GM19193 (cell line): ENCODE data around the gene FOXO3.

Source experiments
- POLR2A ChIP-seq: IDR thresholded peaks from 4 replicates; pipeline ENCODE4 v1.6.1; 2011; ENCODE audit not compliant: insufficient read depth, insufficient read length; ENCODE audit errors: extremely low read depth

The FOXO3 gene

DNA sequence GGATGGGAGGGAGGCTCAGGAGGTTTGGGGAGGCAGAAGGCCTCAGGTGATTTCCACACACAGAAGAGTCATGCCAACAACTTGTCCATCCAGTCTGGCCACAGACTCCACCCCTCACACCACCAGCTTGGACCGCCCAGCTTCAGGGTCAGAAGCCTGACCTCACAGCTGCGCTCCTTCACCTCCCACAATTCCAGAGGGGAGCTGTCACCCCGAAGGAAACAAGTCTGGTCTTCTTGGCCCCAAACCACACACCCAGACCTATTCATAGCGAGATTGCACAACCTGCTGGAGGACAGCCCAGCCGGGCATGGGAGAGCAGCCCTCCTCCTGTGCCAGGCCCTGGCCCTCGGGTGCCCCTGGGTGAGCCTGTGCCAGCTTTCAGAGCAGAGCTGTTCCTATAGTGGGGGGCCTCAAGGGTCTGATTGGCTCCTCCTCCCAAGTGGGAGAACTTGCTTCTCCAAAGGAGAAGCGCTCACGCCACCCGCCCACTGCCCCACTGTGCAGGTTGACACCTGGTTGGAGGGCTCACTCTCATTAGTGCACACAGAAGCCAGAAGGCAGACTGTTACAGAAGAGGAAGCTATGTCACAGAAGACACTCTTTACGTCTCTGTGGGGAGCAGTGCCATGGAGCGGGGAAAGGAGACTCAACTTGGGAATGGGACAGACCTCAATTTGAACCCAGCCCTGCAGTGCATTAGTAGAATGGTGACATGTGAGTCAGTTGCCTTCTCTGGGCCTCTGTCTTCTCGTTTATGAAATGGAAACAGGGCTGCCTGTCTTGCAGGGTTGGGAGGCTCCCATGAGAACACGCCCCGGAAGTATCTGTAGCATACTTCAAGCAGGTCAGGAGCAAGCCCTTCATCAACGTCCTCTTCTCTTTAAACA lies 128.8 kb downstream of the FOXO3 start:
- no peak for TF ChIP-seq POLR2A

- TF ChIP-seq POLR2A: no peak
These were observed 129.8 kb downstream of the FOXO3 start for GRCh38 chr6:108690326-108691049.

DNA sequence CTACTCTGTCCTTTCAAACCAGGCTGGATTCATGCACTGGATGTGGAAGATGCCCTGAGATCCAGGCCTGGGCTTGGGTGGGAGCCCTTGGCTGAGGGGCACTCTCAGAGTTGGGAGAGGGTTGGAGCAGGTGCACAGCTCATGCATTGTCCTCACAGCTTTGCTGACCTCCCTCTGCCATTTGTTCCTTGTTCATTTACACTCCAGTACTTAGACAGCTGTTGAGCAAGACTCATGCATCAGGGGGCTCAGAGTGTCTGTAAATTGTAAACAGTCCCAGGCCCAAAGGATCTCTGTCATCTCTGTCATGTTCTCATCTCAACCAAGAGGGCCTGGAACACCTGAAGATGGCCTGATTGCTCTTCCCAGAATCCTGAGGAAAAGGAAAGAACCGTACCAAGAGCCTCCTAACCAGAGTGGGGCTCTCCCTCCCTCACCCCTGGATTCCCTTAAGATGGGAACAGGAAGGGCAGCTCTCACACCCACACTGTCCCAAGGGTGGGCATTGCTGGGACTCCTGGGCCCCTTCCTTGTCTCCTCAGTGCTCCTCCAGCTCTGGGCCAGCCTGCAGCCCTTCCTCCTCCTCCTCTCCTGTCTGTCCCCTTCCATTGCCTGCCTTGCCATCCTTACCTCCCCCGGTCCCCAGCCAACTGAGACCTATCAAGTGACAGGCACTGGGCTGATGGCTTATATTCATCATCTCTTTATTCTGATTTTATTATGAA lies 132.9 kb downstream of the FOXO3 start:
- TF ChIP-seq POLR2A: no peak

DNA sequence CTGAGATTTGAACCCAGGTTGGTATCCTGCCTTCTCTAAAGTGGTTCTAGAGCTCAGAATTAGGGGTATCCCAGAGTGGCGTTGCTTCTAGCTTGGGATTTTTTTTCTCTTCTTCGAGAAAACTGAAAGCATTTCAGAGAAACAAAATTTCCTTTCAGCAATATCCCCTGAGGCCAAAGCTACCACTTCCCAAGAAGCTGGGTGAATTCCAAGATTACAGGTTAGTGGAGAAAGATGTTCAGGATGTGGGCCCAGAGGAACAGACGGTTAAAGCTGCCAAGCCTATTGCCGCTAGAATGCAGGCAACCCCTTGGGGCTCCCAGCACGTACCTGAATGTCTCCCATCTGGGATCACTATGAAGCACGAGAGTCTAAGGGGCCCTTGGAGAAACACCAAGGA lies 134.1 kb downstream of the FOXO3 start:
- no peak for TF ChIP-seq POLR2A

- no peak for TF ChIP-seq POLR2A
These were observed 136.9 kb downstream of the FOXO3 start for GRCh38 chr6:108697561-108698161.

GRCh38 chr6:108698593-108699289 lies 138.0 kb downstream of the FOXO3 start:
- TF ChIP-seq POLR2A: no peak

GRCh38 chr6:108699290-108700041 lies 138.7 kb downstream of the FOXO3 start:
- no peak for TF ChIP-seq POLR2A

DNA sequence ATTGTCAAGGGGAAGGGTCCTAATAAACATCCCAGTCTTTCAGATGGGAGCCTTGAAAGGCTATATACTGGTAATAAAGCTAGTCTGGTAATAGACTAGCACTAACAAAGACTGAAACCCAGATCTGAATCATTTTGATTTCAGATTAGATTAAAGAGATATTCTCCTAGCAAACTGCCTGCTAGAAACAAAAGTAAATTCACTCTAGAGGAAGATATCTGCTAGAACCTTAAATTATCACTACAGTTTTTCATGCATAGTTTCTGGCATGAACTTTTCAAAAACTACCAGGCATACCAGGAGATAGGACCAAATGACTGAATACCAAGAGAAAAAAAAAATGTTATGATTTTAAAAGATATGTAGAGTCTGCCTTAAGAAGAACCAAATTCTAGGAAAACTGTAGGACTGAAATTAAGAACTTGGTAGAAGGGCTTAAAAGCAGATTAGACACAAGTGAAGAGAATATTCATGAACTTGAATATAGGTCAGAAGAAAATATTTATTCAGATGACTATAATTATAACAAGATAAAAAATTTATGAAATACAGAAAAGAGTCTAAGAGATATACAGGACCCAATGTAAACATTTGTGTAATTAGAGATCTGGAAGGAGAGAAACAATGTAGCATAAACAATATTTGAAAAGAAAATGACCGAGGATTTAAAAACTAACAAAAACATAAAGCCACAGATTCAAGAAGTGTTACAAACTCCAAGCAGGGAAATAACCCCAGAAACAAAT lies 141.6 kb downstream of the FOXO3 start:
- no peak for TF ChIP-seq POLR2A

- TF ChIP-seq POLR2A: no peak
These were observed 145.9 kb downstream of the FOXO3 start for GRCh38 chr6:108706649-108707048.

- TF ChIP-seq POLR2A: no peak
These were observed 146.7 kb downstream of the FOXO3 start for GRCh38 chr6:108707328-108707976.

GRCh38 chr6:108710030-108710429 lies 149.3 kb downstream of the FOXO3 start:
- no peak for TF ChIP-seq POLR2A

- TF ChIP-seq POLR2A: no peak
These were observed 149.8 kb downstream of the FOXO3 start for GRCh38 chr6:108710551-108710950.
